GOT3 (cell line): Measurements from ENCODE around the gene PHRF1.

Source experiments
- DNase-seq: peaks from one replicate; lab custom pipeline; 2025; ENCODE audit warnings: mixed read lengths; lab: John Stamatoyannopoulos, UW

The PHRF1 gene

GRCh38 chr11:575996-576768 is at the start of gene PHRF1:
Gene PHRF1 (plus strand): TSS chr11:576470. CDS start chr11:581513, 5,043 bp downstream.
- peak; percentile 74 for DNase-seq

- DNase-seq = no peak
Measured at GRCh38 chr11:528166-528814, 48.0 kb upstream of the PHRF1 start.

- DNase-seq = no peak
Measured at GRCh38 chr11:528815-529727, 47.2 kb upstream of the PHRF1 start.

GRCh38 chr11:529728-530411 is 46.4 kb upstream of the PHRF1 start:
- DNase-seq = no peak

- DNase-seq = no peak
Measured at GRCh38 chr11:530960-531831, 45.1 kb upstream of the PHRF1 start.

- DNase-seq = no peak
Measured at GRCh38 chr11:531919-532526, 44.2 kb upstream of the PHRF1 start.

- DNase-seq = no peak
Measured at GRCh38 chr11:532527-532985, 43.7 kb upstream of the PHRF1 start.

- DNase-seq = no peak
Measured at GRCh38 chr11:532986-533585, 43.2 kb upstream of the PHRF1 start.

- DNase-seq = no peak
Measured at GRCh38 chr11:533586-534395, 42.5 kb upstream of the PHRF1 start.

- DNase-seq = no peak
Measured at GRCh38 chr11:534396-535209, 41.7 kb upstream of the PHRF1 start.

GRCh38 chr11:535210-535518 is 41.1 kb upstream of the PHRF1 start:
- no peak for DNase-seq

- peak; percentile 60 for DNase-seq
Measured at GRCh38 chr11:535519-536454, 40.5 kb upstream of the PHRF1 start, which contains the start of gene HRAS. Gene HRAS (minus strand): TSS chr11:535576.

- DNase-seq = no peak
Measured at GRCh38 chr11:536841-537621, 39.2 kb upstream of the PHRF1 start, which contains the start of gene LRRC56. Gene LRRC56 (plus strand): TSS chr11:537527. CDS start chr11:540685, 3,158 bp downstream.

GRCh38 chr11:537622-538430 is 38.4 kb upstream of the PHRF1 start:
- no peak for DNase-seq

- DNase-seq = no peak
Measured at GRCh38 chr11:538431-539051, 37.7 kb upstream of the PHRF1 start.
